NB4 (cell line): ENCODE data around the gene KCNJ3.

Source experiments
- DNase-seq: peaks from one replicate; pipeline ENCODE4 v3.0.0; 2010; ENCODE audit warnings: low read depth
- H3K4me3 ChIP-seq: one replicate; pipeline ENCODE4 v1.5.1; 2011; ENCODE audit warnings: mild to moderate bottlenecking, low read depth, low read length, moderate library complexity
- CTCF ChIP-seq: IDR thresholded peaks from one replicate; pipeline ENCODE4 v1.5.1; 2012; ENCODE audit warnings: low read depth, low read length
- MYC ChIP-seq: IDR thresholded peaks from 2 replicates; pipeline ENCODE4 v1.6.1; 2011; ENCODE audit warnings: low read depth, low read length
- POLR2A ChIP-seq: IDR thresholded peaks from 2 replicates; pipeline ENCODE4 v1.6.1; 2011; ENCODE audit warnings: mild to moderate bottlenecking; ENCODE audit not compliant: insufficient read length; ENCODE audit errors: extremely low read depth
- TF ChIP-seq, protein P1 (sequence below): IDR thresholded peaks from 2 replicates; pipeline ENCODE4 v1.6.1; 2011; ENCODE audit warnings: low read depth, low read length

Gene KCNJ3

GRCh38 chr2:154804451-154804850 is 106.0 kb downstream of the KCNJ3 start:
- no peak overlapping the region for H3K4me3 ChIP-seq
- TF ChIP-seq CTCF: no peak
- no peak for TF ChIP-seq MYC
- TF ChIP-seq, protein P1, sequence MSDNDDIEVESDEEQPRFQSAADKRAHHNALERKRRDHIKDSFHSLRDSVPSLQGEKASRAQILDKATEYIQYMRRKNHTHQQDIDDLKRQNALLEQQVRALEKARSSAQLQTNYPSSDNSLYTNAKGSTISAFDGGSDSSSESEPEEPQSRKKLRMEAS: no peak
- TF ChIP-seq POLR2A: no peak

GRCh38 chr2:154813636-154814035 is 115.1 kb downstream of the KCNJ3 start:
- TF ChIP-seq CTCF (no peak), MYC (no peak), POLR2A (no peak)
- TF ChIP-seq, protein P1: no peak
- no peak for DNase-seq
- H3K4me3 ChIP-seq: no peak overlapping the region

More at GRCh38 chr2:154804451-154804850, 106.0 kb downstream of the KCNJ3 start:
- DNase-seq: no peak

- TF ChIP-seq, protein P1: no peak
- TF ChIP-seq CTCF: no peak
- no peak for TF ChIP-seq MYC
- no peak for TF ChIP-seq POLR2A
- no peak overlapping the region for H3K4me3 ChIP-seq
- DNase-seq: no peak
These were observed 116.4 kb downstream of the KCNJ3 start for GRCh38 chr2:154814856-154815255.

DNA sequence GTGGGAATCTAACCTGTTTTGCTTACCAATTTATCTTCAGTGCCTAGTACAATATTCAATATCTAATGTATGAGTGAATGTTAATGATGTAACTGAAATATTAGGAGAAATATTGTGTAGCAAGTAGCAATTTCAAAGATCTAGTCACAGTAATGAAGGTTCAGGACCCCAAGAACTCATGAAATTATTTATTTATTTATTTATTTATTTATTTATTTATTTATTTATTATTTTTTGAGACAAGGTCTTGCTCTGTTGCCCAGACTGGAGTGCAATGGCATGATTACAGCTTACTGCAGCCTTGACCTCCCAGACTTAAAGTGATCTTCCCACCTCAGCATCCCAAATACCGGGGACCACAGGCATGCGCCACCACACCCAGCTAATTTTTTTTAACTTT is 126.9 kb downstream of the KCNJ3 start:
- TF ChIP-seq, protein P1: no peak
- TF ChIP-seq MYC (no peak), CTCF (no peak), POLR2A (no peak)
- no peak overlapping the region for H3K4me3 ChIP-seq
- DNase-seq: no peak

DNA sequence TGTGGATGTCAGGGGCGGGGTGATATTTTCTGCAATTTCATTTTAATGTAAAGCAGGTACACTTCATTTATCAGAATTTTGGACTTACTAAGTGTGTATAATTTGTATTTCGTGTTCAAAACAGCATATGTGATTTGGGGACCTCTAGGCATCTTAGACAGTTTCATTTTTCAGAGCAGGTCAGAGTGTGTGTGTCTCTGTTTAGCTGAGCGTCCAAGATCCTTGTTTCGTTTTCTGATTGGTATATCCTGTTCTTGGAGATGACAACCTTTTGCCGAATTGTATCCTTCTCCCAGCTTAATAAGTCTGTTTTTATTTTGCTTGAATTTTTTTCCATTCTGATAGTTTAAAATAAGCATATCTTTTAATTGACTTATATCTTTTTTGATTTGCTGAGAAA is 128.3 kb downstream of the KCNJ3 start:
- TF ChIP-seq MYC: no peak
- TF ChIP-seq CTCF: no peak
- TF ChIP-seq POLR2A: no peak
- TF ChIP-seq, protein P1: no peak
- no peak for DNase-seq
- no peak overlapping the region for H3K4me3 ChIP-seq

GRCh38 chr2:154827286-154827685 is 128.8 kb downstream of the KCNJ3 start:
- no peak overlapping the region for H3K4me3 ChIP-seq
- no peak for DNase-seq
- TF ChIP-seq CTCF: no peak
- TF ChIP-seq, protein P1: no peak
- no peak for TF ChIP-seq POLR2A
- no peak for TF ChIP-seq MYC
